Measurements from ENCODE around the gene NBEA.

- TF ChIP-seq POLR2A (IDR thresholded peaks at IDR 0.05) (no peak), CTCF (IDR thresholded peaks at IDR 0.05) (no peak)
These were observed 248.2 kb downstream of the NBEA start for GRCh38 chr13:35190241-35190640.

Data from heart left ventricle (tissue), 13 donors.